ENCODE data around the gene VPS39. TPM values are rescaled to one million over a fixed set of nuclear protein-coding genes. Genes with fewer than 3 reads are reported as not detected.

The VPS39 gene
- total and polyA plus RNA-seq, 4 donors: 61.4 to 77.6 (median 66.9) TPM

DNA sequence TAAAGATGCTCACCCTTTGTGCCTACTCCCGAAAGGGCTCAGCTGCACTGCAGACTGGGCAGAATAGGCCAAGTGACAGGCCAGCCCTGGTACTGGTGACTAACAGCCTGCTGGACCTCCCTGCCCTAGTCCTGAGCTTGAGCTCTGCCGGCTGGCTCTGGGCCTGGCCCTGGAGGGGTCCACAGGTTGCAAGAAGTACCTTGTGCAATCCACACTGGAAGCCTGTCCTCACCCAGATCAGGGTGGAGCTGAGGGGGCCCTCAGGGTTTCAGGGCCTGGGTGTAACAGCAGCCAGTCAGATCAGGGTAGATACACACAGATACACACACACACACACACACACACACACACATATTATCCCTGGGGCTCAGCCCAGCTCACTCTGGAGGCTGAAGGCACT, 86.4 kb downstream of the VPS39 start:
- no peak for DNase-seq (ENCODE audit: low read depth in 4 of 6, low spot score in 6 of 6)
- Histone ChIP-seq H3K9me3 (ENCODE audit: control insufficient read depth, insufficient read depth, low read length) (no peaks in the 10 kb centered on the region), H3K27me3 (ENCODE audit: control insufficient read depth, insufficient read depth, low read length) (no peaks in the 10 kb centered on the region), H3K4me3 (ENCODE audit: low read depth, low read length) (no peak overlapping the region), H3K27ac (ENCODE audit: low read depth, low read length) (no peak overlapping the region), H3K4me1 (ENCODE audit: control insufficient read depth, insufficient read depth, low read length) (peaks cover 8% of the 10 kb centered on the region), H3K36me3 (ENCODE audit: control insufficient read depth, insufficient read depth, low read length) (no peaks in the 10 kb centered on the region)
- WGBS (ENCODE audit: insufficient coverage): 44% methylated on average over 2 of the region's 2 CpGs

DNA sequence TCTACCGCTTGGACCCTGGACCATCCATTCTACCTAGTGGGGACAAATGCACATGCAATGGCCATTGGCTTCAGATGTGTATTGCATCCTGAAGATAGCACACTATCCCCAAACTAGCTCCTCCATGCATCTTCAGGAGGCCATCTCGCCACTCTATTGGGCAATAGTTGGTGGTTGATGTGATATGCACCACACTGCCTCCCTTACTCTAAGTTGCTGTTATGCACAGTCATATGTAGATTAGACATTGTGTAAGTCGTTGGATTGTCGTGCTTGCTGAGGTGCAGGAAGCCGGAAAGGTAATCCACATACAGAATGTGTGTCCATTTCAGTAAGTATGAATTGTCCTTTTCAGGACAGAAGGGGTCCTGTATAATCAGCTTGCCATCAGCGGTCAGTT, 87.1 kb downstream of the VPS39 start:
- H3K4me3 ChIP-seq (ENCODE audit: low read depth, low read length): no peak overlapping the region
- H3K4me1 ChIP-seq (ENCODE audit: control insufficient read depth, insufficient read depth, low read length): peaks cover 8% of the 10 kb centered on the region
- H3K27ac ChIP-seq (ENCODE audit: low read depth, low read length): no peak overlapping the region
- H3K36me3 ChIP-seq (ENCODE audit: control insufficient read depth, insufficient read depth, low read length): no peaks in the 10 kb centered on the region
- DNase-seq (ENCODE audit: low read depth in 4 of 6, low spot score in 6 of 6): no peak
- 97% methylated on average over 5 of the region's 6 CpGs for WGBS (ENCODE audit: insufficient coverage)
- H3K27me3 ChIP-seq (ENCODE audit: control insufficient read depth, insufficient read depth, low read length): no peaks in the 10 kb centered on the region
- peaks cover 2% of the 10 kb centered on the region for H3K9me3 ChIP-seq (ENCODE audit: control insufficient read depth, insufficient read depth, low read length)

DNA sequence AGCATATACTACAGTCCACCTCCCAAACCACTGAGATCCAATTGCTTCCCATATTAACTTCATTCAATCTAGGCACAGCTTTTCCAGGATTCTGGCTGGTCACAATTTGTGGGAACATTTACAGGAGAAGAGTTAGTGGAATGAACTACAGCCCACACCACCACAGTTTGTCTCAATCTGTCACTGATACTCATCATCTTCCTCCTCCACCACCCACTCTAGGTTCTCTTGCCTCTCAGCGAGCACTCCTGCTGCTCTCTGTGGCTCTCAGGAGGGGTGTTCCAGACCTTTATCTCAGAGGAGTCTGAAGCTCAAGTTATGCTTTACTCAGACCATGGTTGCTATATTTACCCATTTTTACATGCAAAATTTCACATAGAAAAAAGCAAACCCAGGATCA, 87.8 kb downstream of the VPS39 start:
- Histone ChIP-seq H3K36me3 (ENCODE audit: control insufficient read depth, insufficient read depth, low read length) (no peaks in the 10 kb centered on the region), H3K9me3 (ENCODE audit: control insufficient read depth, insufficient read depth, low read length) (peaks cover 2% of the 10 kb centered on the region), H3K4me3 (ENCODE audit: low read depth, low read length) (no peak overlapping the region), H3K4me1 (ENCODE audit: control insufficient read depth, insufficient read depth, low read length) (peaks cover 8% of the 10 kb centered on the region), H3K27ac (ENCODE audit: low read depth, low read length) (no peak overlapping the region), H3K27me3 (ENCODE audit: control insufficient read depth, insufficient read depth, low read length) (no peaks in the 10 kb centered on the region)
- 70% methylated on average over 1 of the region's 1 CpG for WGBS (ENCODE audit: insufficient coverage)
- no peak for DNase-seq (ENCODE audit: low read depth in 4 of 6, low spot score in 6 of 6)

DNA sequence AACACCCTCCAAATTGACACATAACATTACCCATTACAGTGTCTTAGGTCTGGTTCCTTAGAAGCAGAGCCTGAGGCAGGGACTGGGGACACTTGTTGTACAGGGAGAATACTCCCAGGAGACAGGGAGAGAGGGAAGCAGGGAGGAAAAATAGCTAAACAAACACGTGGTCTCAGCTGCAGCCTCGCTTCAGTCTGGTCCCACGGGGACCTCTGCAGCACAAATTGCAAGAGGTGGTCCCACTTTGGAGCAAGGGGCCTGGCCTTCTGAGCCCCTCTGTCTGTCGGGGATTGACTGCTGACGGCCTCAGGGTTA, 88.7 kb downstream of the VPS39 start:
- Histone ChIP-seq H3K27me3 (ENCODE audit: control insufficient read depth, insufficient read depth, low read length) (no peaks in the 10 kb centered on the region), H3K27ac (ENCODE audit: low read depth, low read length) (no peak overlapping the region), H3K36me3 (ENCODE audit: control insufficient read depth, insufficient read depth, low read length) (no peaks in the 10 kb centered on the region), H3K4me3 (ENCODE audit: low read depth, low read length) (no peak overlapping the region), H3K9me3 (ENCODE audit: control insufficient read depth, insufficient read depth, low read length) (peaks cover 2% of the 10 kb centered on the region), H3K4me1 (ENCODE audit: control insufficient read depth, insufficient read depth, low read length) (peaks cover 8% of the 10 kb centered on the region)
- 47% methylated on average over 5 of the region's 5 CpGs for WGBS (ENCODE audit: insufficient coverage)
- DNase-seq (ENCODE audit: low read depth in 4 of 6, low spot score in 6 of 6): peak in 1 of 6 donors; percentile 39

DNA sequence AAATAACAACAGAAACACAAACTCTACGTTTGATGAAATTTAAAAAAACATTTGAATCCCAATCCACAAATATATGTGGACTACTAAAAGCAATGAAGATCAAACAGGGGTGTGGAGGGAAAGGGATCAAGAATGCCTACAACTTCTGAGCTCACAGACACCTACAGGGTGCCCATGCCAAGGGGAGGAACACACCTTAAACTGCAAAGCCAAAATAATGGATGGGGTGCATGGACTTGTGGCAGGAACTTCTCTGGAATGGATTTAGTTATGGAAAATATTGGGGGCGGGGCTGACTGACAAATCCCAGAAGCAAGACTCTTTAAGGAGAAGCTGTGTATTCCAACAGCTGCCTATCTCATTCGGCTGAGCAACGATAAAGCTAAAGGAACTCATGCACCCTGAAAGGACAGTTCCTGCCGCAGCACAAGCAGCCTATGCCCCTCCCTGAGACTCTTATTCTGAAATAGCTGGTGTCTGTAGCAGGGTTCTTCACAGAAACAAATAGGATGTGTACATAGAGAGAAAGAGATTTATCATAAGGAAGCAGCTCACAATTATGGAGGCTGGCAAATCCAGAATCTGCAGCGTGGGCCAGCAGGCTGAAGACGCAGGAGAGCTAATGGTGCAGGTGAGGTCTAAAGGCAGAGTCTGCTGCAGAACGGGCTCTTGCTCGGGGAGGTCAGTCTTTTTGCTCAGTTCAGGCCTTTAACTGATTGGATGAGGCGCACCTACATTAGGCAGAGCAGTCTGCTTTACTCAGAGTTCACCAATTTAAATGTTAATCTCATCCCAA, 89.3 kb downstream of the VPS39 start:
- Histone ChIP-seq H3K4me3 (ENCODE audit: low read depth, low read length) (no peak overlapping the region), H3K27ac (ENCODE audit: low read depth, low read length) (no peak overlapping the region), H3K4me1 (ENCODE audit: control insufficient read depth, insufficient read depth, low read length) (peaks cover 8% of the 10 kb centered on the region), H3K9me3 (ENCODE audit: control insufficient read depth, insufficient read depth, low read length) (peaks cover 2% of the 10 kb centered on the region), H3K36me3 (ENCODE audit: control insufficient read depth, insufficient read depth, low read length) (no peaks in the 10 kb centered on the region), H3K27me3 (ENCODE audit: control insufficient read depth, insufficient read depth, low read length) (no peaks in the 10 kb centered on the region)
- DNase-seq (ENCODE audit: low read depth in 4 of 6, low spot score in 6 of 6): peak in 2 of 6 donors; percentile 25 to 43
- WGBS (ENCODE audit: insufficient coverage): 29% methylated on average over 7 of the region's 10 CpGs

DNA sequence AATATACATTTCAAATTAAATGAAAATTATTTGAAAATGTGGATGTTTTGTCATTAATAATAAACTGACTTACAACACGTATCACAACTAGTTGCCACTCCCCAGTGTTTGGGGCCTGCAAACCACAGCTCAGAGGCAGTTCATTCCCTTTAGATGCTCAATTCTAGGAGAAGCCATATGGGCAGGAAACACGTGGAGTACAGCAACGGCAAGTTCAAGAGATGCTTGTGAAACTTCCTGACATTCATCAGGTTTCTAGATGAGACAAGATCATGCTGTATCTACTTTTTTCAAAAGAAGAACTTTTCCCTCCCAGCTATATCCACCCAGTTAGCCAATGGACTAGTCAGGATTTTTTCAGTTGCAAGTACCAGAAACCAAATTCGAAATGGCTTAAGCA, 96.2 kb downstream of the VPS39 start:
- Histone ChIP-seq H3K9me3 (ENCODE audit: control insufficient read depth, insufficient read depth, low read length) (peaks cover 2% of the 10 kb centered on the region), H3K27ac (ENCODE audit: low read depth, low read length) (no peak overlapping the region), H3K4me1 (ENCODE audit: control insufficient read depth, insufficient read depth, low read length) (peaks cover 4% of the 10 kb centered on the region), H3K27me3 (ENCODE audit: control insufficient read depth, insufficient read depth, low read length) (no peaks in the 10 kb centered on the region), H3K36me3 (ENCODE audit: control insufficient read depth, insufficient read depth, low read length) (no peaks in the 10 kb centered on the region), H3K4me3 (ENCODE audit: low read depth, low read length) (no peak overlapping the region)
- no peak for DNase-seq (ENCODE audit: low read depth in 4 of 6, low spot score in 6 of 6)
- 77% methylated on average over 3 of the region's 4 CpGs for WGBS (ENCODE audit: insufficient coverage)

DNA sequence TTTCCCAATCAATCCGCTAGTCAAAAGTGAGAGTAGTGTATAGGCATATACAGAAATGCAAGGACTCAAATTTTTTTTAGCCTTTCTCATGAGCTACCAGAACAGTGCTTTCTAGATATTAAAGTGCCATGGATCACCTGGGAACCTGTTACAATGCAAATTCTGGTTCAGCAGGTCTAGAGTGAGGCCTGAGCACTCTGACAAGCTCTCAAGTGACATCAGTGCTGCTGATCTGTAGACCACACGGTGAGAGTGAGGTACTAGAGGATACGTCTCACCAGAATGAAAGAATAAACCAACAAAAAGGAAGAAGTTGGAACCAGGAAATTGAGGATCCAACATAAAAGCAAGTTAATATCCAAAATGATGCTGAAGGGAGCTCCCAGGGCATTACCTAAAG, 97.7 kb downstream of the VPS39 start:
- Histone ChIP-seq H3K4me3 (ENCODE audit: low read depth, low read length) (no peak overlapping the region), H3K36me3 (ENCODE audit: control insufficient read depth, insufficient read depth, low read length) (no peaks in the 10 kb centered on the region), H3K27ac (ENCODE audit: low read depth, low read length) (no peak overlapping the region), H3K9me3 (ENCODE audit: control insufficient read depth, insufficient read depth, low read length) (no peaks in the 10 kb centered on the region), H3K4me1 (ENCODE audit: control insufficient read depth, insufficient read depth, low read length) (peaks cover 4% of the 10 kb centered on the region), H3K27me3 (ENCODE audit: control insufficient read depth, insufficient read depth, low read length) (no peaks in the 10 kb centered on the region)
- DNase-seq (ENCODE audit: low read depth in 4 of 6, low spot score in 6 of 6): no peak
- 71% methylated on average over 2 of the region's 3 CpGs for WGBS (ENCODE audit: insufficient coverage)

DNA sequence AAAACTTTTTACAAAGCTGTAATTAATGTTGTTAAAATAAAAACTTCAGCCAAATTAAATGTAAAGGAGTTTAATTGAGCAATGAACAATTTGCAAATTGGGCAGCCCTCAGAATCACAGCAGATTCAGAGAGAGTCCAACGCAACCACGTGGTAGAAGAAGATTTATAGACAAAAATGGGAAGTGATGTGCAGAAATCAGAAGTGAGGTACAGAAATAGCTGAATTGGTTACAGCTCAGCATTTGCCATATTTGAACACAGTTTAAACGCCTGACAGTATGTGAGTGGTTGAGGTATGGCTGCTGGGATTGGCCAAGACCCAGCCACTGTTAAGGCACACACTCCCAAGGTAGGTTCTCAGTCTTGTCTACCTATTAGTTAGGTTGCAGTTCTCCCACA, 99.3 kb downstream of the VPS39 start:
- Histone ChIP-seq H3K4me3 (ENCODE audit: low read depth, low read length) (no peak overlapping the region), H3K27me3 (ENCODE audit: control insufficient read depth, insufficient read depth, low read length) (no peaks in the 10 kb centered on the region), H3K27ac (ENCODE audit: low read depth, low read length) (no peak overlapping the region), H3K9me3 (ENCODE audit: control insufficient read depth, insufficient read depth, low read length) (no peaks in the 10 kb centered on the region), H3K4me1 (ENCODE audit: control insufficient read depth, insufficient read depth, low read length) (peaks cover 4% of the 10 kb centered on the region), H3K36me3 (ENCODE audit: control insufficient read depth, insufficient read depth, low read length) (no peaks in the 10 kb centered on the region)
- no peak for DNase-seq (ENCODE audit: low read depth in 4 of 6, low spot score in 6 of 6)
- WGBS (ENCODE audit: insufficient coverage): 95% methylated on average over 2 of the region's 3 CpGs
